NCI-H446 treated with DMSO at 0.1 percent for 48 hours (cell line): Measurements from ENCODE around the gene ACSL3.
"Not testable (repeated sequence)": the region's sequence is repeated elsewhere in the genome, so short reads cannot be mapped to it uniquely, and the experiment has no call there.

ENCODE experiments used
- DNase-seq: peaks from one replicate; lab custom pipeline; 2025; lab: John Stamatoyannopoulos, UW

The ACSL3 gene

GRCh38 chr2:222851956-222852617 is 8.7 kb upstream of the ACSL3 start:
- DNase-seq: no peak

GRCh38 chr2:222854773-222855700 is 5.8 kb upstream of the ACSL3 start:
- DNase-seq: no peak

- DNase-seq: no peak
Measured at GRCh38 chr2:222859786-222860612, 837 bp upstream of the ACSL3 start.

GRCh38 chr2:222861411-222862105 is 722 bp downstream of the ACSL3 start:
- DNase-seq: no peak

- no peak for DNase-seq
Measured at GRCh38 chr2:222862106-222862908, 1.5 kb downstream of the ACSL3 start.

GRCh38 chr2:222862909-222863544 is 2.2 kb downstream of the ACSL3 start:
- no peak for DNase-seq

GRCh38 chr2:222864296-222864695 is 3.5 kb downstream of the ACSL3 start:
- DNase-seq: no peak

GRCh38 chr2:222865301-222865700 is 4.5 kb downstream of the ACSL3 start:
- DNase-seq: no peak

GRCh38 chr2:222866358-222866960 is 5.6 kb downstream of the ACSL3 start:
- DNase-seq: no peak

GRCh38 chr2:222868560-222869251 is 7.9 kb downstream of the ACSL3 start:
- not testable (repeated sequence) for DNase-seq

- no peak for DNase-seq
Measured at GRCh38 chr2:222869252-222869560, 8.4 kb downstream of the ACSL3 start.

GRCh38 chr2:222871291-222871690 is 10.5 kb downstream of the ACSL3 start:
- no peak for DNase-seq

GRCh38 chr2:222872551-222872950 is 11.7 kb downstream of the ACSL3 start:
- DNase-seq: no peak

- DNase-seq: no peak
Measured at GRCh38 chr2:222875482-222875881, 14.6 kb downstream of the ACSL3 start.

- no peak for DNase-seq
Measured at GRCh38 chr2:222876947-222877346, 16.1 kb downstream of the ACSL3 start.

- no peak for DNase-seq
Measured at GRCh38 chr2:222877556-222878300, 16.9 kb downstream of the ACSL3 start.

GRCh38 chr2:222878301-222878876 is 17.6 kb downstream of the ACSL3 start:
- DNase-seq: no peak

- no peak for DNase-seq
Measured at GRCh38 chr2:222878877-222879603, 18.2 kb downstream of the ACSL3 start.
